ENCODE measurements around the gene RAB25. TPM values are rescaled to one million over a fixed set of nuclear protein-coding genes. Genes with fewer than 3 reads are reported as not detected.

RAB25 gene
- polyA plus RNA-seq, 1 experiment = not detected

DNA sequence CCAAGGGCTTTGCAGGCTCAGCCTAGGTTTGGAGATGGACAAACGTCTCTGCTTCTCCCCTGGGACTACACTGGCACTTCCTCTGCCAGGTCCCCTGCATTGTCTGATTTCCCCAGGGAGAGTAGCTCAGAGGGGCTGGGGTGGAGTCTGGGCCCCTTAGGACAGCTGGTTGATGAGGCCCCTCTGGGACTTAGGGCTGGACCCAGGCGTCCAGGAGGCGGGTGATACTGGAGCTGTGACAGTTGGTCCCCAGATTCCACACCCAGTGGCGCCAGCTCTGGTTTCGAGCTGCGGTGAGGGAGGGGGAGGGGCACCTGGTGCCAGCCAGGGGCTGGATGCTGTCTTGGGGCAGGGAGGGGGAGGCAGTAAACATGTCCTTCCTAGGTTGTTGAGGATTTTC is 28.7 kb downstream of the RAB25 start:
- H3K36me3 ChIP-seq (ENCODE audit: control insufficient read depth, insufficient read depth, low read length) = no peaks in the 10 kb centered on the region; the same call in 1 of the 2 replicates
- TF ChIP-seq, protein P1, sequence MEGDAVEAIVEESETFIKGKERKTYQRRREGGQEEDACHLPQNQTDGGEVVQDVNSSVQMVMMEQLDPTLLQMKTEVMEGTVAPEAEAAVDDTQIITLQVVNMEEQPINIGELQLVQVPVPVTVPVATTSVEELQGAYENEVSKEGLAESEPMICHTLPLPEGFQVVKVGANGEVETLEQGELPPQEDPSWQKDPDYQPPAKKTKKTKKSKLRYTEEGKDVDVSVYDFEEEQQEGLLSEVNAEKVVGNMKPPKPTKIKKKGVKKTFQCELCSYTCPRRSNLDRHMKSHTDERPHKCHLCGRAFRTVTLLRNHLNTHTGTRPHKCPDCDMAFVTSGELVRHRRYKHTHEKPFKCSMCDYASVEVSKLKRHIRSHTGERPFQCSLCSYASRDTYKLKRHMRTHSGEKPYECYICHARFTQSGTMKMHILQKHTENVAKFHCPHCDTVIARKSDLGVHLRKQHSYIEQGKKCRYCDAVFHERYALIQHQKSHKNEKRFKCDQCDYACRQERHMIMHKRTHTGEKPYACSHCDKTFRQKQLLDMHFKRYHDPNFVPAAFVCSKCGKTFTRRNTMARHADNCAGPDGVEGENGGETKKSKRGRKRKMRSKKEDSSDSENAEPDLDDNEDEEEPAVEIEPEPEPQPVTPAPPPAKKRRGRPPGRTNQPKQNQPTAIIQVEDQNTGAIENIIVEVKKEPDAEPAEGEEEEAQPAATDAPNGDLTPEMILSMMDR (IDR thresholded peaks at IDR 0.05; ENCODE audit: insufficient read depth, low read depth, low read length) = no peak
- ChIA-PET CTCF (interaction anchor here (1.1 to 27.9 kb wide), 11 partner anchors 11 to 230 kb away, joined by 3 to 983 read pairs (median 5); partner anchors contain the start of genes LMNA and SEMA4A), POLR2A (interaction anchor here (0.6 kb wide), 1 partner anchor 144 kb away, joined by 11 read pairs; no protein-coding TSS in a partner anchor)
- no peaks in the 10 kb centered on the region for H3K27me3 ChIP-seq (ENCODE audit: control insufficient read depth, insufficient read depth, low read length)
- no peak for DNase-seq (ENCODE audit: low read depth)
- no peak overlapping the region for H3K4me3 ChIP-seq (ENCODE audit: low read depth, low read length)

DNA sequence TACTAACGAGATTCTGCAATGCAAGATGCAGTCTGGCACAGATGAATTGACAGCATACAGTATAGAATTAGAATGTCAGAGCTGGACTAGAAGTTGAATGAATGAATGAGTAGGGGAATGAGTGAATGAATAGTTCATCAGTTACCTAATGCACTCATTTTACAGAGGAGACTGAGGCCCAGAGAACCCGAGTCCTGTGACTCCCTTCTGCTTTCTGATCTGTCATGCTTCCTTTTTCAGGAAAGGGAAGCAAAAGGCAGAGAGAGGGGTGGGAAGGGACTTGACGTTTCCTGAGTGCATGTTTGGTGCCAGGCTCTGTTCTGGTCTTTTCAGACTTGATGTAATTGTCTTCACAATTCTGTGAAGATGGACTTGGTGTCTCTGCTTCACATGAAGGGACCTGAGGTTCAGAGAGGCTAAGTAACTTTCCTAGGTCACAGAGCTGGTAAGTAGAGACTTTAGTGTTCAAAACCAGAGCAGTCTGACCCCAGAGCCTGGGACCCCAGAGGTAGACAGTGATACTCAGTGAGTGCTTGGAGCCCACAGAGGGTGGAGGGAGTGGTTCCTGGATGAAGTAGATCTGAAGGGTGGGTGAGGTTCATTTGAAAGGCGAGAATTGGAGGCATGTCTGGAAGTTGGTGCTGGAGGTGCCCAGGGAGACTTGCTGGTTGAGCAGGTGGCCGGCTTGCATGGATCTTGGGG is 29.3 kb downstream of the RAB25 start:
- CTCF ChIA-PET = interaction anchor here (1.1 to 27.9 kb wide), 13 partner anchors 10 to 229 kb away, joined by 3 to 983 read pairs (median 7); partner anchors contain the start of genes LMNA and SEMA4A

DNA sequence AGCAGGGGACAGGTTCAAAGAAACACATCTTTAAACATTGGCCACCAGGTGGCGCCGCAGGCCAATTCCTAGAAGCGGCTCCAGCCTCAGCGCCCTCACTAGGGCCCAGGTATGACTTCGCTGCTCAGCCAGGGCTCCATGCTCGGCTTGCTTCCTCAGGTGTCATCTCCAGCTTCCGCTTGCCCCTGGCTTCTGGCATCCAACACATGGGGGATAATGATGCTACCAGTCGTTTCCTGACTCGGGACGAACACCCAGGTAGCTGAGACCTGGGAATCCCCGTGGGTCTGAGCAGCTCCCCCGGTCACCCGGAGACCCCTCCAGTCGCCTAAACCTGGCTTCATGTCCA is 29.9 kb downstream of the RAB25 start:
- Histone ChIP-seq H3K27me3 (ENCODE audit: control insufficient read depth, insufficient read depth, low read length) (no peaks in the 10 kb centered on the region), H3K36me3 (ENCODE audit: control insufficient read depth, insufficient read depth, low read length) (no peaks in the 10 kb centered on the region; the same call in 1 of the 2 replicates), H3K4me3 (ENCODE audit: low read depth, low read length) (no peak overlapping the region)
- ChIA-PET POLR2A (no interaction called here), CTCF (interaction anchor here (0.6 to 27.9 kb wide), 16 partner anchors 9 to 268 kb away, joined by 3 to 983 read pairs (median 6); partner anchors contain the start of gene LMNA)
- DNase-seq (ENCODE audit: low read depth) = no peak
- TF ChIP-seq, protein P1 (IDR thresholded peaks at IDR 0.05; ENCODE audit: insufficient read depth, low read depth, low read length) = peak; percentile 72

More for the DNA sequence above, 29.3 kb downstream of the RAB25 start:
- Histone ChIP-seq H3K27me3 (ENCODE audit: control insufficient read depth, insufficient read depth, low read length) (no peaks in the 10 kb centered on the region), H3K36me3 (ENCODE audit: control insufficient read depth, insufficient read depth, low read length) (no peaks in the 10 kb centered on the region), H3K4me3 (ENCODE audit: low read depth, low read length) (no peak overlapping the region)
- POLR2A ChIA-PET = no interaction called here
- TF ChIP-seq, protein P1 (IDR thresholded peaks at IDR 0.05; ENCODE audit: insufficient read depth, low read depth, low read length) = no peak
- no peak for DNase-seq (ENCODE audit: low read depth)

DNA sequence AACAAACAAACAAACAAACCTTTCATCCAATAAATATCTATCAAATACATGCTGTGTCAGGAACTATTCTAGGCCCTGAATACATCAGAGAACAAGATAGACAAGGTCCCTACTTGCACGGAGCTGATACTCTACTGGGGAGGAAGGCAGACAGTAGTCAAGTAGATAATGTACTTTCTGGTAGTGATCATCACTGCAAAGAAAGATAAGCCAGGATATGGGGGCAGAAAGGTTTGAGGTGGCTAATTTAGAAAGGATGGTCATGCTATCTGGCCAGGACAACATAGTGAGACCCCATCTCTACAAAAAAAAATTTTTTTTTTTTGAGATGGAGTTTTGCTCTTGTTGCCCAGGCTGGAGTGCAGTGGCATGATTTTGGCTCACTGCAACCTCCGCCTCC is 30.6 kb downstream of the RAB25 start:
- POLR2A ChIA-PET = no interaction called here
- Histone ChIP-seq H3K27me3 (ENCODE audit: control insufficient read depth, insufficient read depth, low read length) (no peaks in the 10 kb centered on the region), H3K4me3 (ENCODE audit: low read depth, low read length) (no peak overlapping the region), H3K36me3 (ENCODE audit: control insufficient read depth, insufficient read depth, low read length) (no peaks in the 10 kb centered on the region; the same call in 1 of the 2 replicates)
- TF ChIP-seq, protein P1 (IDR thresholded peaks at IDR 0.05; ENCODE audit: insufficient read depth, low read depth, low read length) = no peak
- CTCF ChIA-PET = interaction anchor here (0.7 to 27.9 kb wide), 14 partner anchors 8 to 268 kb away, joined by 3 to 983 read pairs (median 6); partner anchors contain the start of gene LMNA
- DNase-seq (ENCODE audit: low read depth) = no peak

DNA sequence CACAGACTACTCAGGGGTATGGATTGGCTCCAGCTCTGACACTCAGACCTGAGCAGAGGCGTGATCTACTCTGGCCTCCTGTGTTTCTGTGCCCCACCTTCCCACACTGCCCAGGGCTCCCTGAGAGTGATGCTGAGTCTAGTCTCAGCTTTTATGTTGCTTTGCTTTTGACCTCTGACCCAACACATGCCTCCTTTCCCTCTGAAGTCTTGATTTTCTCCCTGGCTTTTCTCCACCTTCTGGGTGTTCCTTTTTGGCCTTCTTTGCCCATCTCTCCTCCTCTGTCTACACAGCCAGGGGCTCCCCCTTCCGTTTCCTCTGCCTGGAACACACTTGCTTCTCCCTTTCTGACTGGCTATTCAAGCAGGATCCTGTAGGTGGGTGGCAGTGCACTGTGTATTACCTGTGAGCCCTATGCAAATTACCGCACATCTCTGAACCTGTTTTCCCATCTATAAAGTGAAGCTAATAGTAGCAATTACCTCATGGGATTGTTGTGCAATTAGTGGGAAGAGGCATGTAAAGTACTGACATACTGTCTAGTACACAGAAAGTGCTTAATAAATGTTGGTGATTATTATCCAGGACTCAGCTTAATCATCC is 35.0 kb downstream of the RAB25 start:
- Histone ChIP-seq H3K4me3 (ENCODE audit: low read depth, low read length) (no peak overlapping the region), H3K36me3 (ENCODE audit: control insufficient read depth, insufficient read depth, low read length) (no peaks in the 10 kb centered on the region; the same call in 1 of the 2 replicates), H3K27me3 (ENCODE audit: control insufficient read depth, insufficient read depth, low read length) (no peaks in the 10 kb centered on the region)
- TF ChIP-seq, protein P1 (IDR thresholded peaks at IDR 0.05; ENCODE audit: insufficient read depth, low read depth, low read length) = no peak
- POLR2A ChIA-PET = no interaction called here
- no peak for DNase-seq (ENCODE audit: low read depth)
- CTCF ChIA-PET = interaction anchor here (0.5 to 27.9 kb wide), 20 partner anchors 8 to 247 kb away, joined by 3 to 983 read pairs (median 5); partner anchors contain the start of genes LMNA, PAQR6 and SLC25A44
